Loucy (cell line): ENCODE measurements around the gene COL20A1.

Experiments
- EZH2phosphoT487 ChIP-seq: fragments of 200-600 bp; IDR thresholded peaks from 2 replicates; pipeline ENCODE4 v1.6.1; 2018; ENCODE audit warnings: antibody characterized with exemption, mild to moderate bottlenecking, moderate library complexity, borderline replicate concordance
- TF ChIP-seq, protein P1 (sequence below): fragments of 200-600 bp; sonication (generic); conservative IDR thresholded peaks from 2 replicates; pipeline ENCODE4 v1.5.1; 2014; ENCODE audit warnings: mild to moderate bottlenecking, antibody characterized with exemption, low read length

DNA sequence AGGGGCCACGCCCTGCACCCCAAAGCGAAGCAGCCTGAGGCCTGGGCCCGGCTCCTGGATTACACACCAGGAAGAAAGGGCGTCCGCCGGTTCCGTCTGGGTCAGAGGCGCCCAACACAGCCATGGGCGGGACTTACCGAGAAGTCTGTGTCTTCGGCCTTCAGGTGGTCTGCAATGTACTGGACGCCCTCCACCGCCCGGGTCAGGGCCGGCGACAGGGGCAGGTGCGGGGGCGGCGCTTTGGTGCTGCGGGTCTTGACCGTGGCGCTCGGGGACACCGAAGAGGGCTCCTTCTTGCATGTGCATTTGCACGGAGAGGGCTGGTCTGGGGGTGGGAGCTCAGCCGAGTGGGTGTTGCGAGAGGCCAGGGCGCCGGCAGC is 56.5 kb downstream of the COL20A1 start:
- TF ChIP-seq, protein P1, sequence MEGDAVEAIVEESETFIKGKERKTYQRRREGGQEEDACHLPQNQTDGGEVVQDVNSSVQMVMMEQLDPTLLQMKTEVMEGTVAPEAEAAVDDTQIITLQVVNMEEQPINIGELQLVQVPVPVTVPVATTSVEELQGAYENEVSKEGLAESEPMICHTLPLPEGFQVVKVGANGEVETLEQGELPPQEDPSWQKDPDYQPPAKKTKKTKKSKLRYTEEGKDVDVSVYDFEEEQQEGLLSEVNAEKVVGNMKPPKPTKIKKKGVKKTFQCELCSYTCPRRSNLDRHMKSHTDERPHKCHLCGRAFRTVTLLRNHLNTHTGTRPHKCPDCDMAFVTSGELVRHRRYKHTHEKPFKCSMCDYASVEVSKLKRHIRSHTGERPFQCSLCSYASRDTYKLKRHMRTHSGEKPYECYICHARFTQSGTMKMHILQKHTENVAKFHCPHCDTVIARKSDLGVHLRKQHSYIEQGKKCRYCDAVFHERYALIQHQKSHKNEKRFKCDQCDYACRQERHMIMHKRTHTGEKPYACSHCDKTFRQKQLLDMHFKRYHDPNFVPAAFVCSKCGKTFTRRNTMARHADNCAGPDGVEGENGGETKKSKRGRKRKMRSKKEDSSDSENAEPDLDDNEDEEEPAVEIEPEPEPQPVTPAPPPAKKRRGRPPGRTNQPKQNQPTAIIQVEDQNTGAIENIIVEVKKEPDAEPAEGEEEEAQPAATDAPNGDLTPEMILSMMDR = no peak
- no peak for TF ChIP-seq EZH2phosphoT487
